Liver (tissue), 9 donors: ENCODE data around the gene GHDC. TPM values are rescaled to one million over a fixed set of nuclear protein-coding genes. Genes with fewer than 3 reads are reported as not detected.

Source experiments
- DNase-seq: peaks from one replicate; pipeline ENCODE4 v3.0.0-alpha.2; 2017; ENCODE audit warnings: low spot score
- H3K27ac ChIP-seq, 2 donors: one replicate each; pipeline ENCODE4 v1.7.0; 2013; ENCODE audit warnings: inconsistent platforms in 2 of 2, low read length in 2 of 2, control low read depth in 1 of 2, low read depth in 1 of 2, mild to moderate bottlenecking in 1 of 2
- H3K27me3 ChIP-seq, 4 donors: one replicate each; pipeline versions ENCODE4 v1.6.1 to v1.7.0; 2013; ENCODE audit warnings: low read length in 3 of 4, inconsistent platforms in 1 of 4, mild to moderate bottlenecking in 1 of 4, moderate library complexity in 1 of 4; ENCODE audit not compliant: control insufficient read depth in 4 of 4, insufficient read depth in 4 of 4
- H3K36me3 ChIP-seq, 4 donors: one replicate each; pipeline versions ENCODE4 v1.6.1 to v1.7.0; 2013; ENCODE audit warnings: low read length in 3 of 4, mild to moderate bottlenecking in 3 of 4, low read depth in 1 of 4, moderate library complexity in 1 of 4; ENCODE audit not compliant: control insufficient read depth in 4 of 4, insufficient read depth in 3 of 4
- H3K4me1 ChIP-seq, 4 donors: one replicate each; pipeline versions ENCODE4 v1.6.1 to v1.7.0; 2013; ENCODE audit warnings: low read length in 3 of 4, mild to moderate bottlenecking in 3 of 4, moderate library complexity in 1 of 4; ENCODE audit not compliant: control insufficient read depth in 4 of 4, insufficient read depth in 4 of 4
- H3K4me3 ChIP-seq, 3 donors: one replicate each; pipeline versions ENCODE4 v1.6.1 to v1.7.0; 2013; ENCODE audit warnings: low read length in 3 of 3, control low read depth in 1 of 3, low read depth in 1 of 3, mild to moderate bottlenecking in 1 of 3
- H3K9ac ChIP-seq, 2 donors: one replicate each; pipeline ENCODE4 v1.7.0; 2013; ENCODE audit warnings: low read length in 2 of 2, mild to moderate bottlenecking in 2 of 2, moderate library complexity in 2 of 2, control low read depth in 1 of 2, low read depth in 1 of 2
- H3K9me3 ChIP-seq, 4 donors: one replicate each; pipeline versions ENCODE4 v1.6.1 to v1.7.0; 2013; ENCODE audit warnings: low read length in 3 of 4; ENCODE audit not compliant: control insufficient read depth in 4 of 4
- ATF3 ChIP-seq: IDR thresholded peaks from 2 replicates; pipeline ENCODE4 v1.6.1; 2016; ENCODE audit warnings: antibody characterized with exemption
- CTCF ChIP-seq: fragments of 150-350 bp; IDR thresholded peaks from 2 replicates; pipeline ENCODE4 v1.5.1; 2017; ENCODE audit warnings: improper control_type of control experiment, low read depth, low read length; ENCODE audit not compliant: missing input control
- EGR1 ChIP-seq, 2 donors: IDR thresholded peaks; 2 replicates each; pipeline ENCODE4 v1.6.1; 2016 to 2018; ENCODE audit warnings: antibody characterized with exemption in 2 of 2, low read depth in 2 of 2
- FOXA2 ChIP-seq: IDR thresholded peaks from 2 replicates; pipeline ENCODE4 v1.6.1; 2016; ENCODE audit warnings: antibody characterized with exemption
- HNF4G ChIP-seq: IDR thresholded peaks from 2 replicates; pipeline ENCODE4 v1.6.1; 2016; ENCODE audit warnings: antibody characterized with exemption
- JUND ChIP-seq, 2 donors: IDR thresholded peaks; 2 replicates each; pipeline ENCODE4 v1.6.1; 2016; ENCODE audit warnings: antibody characterized with exemption in 2 of 2
- MAX ChIP-seq: IDR thresholded peaks from 2 replicates; pipeline ENCODE4 v1.6.1; 2016; ENCODE audit warnings: antibody characterized with exemption
- RAD21 ChIP-seq, 2 donors: IDR thresholded peaks; 2 replicates each; pipeline ENCODE4 v1.6.1; 2016; ENCODE audit warnings: antibody characterized with exemption in 2 of 2, mild to moderate bottlenecking in 2 of 2
- REST ChIP-seq: IDR thresholded peaks from 2 replicates; pipeline ENCODE4 v1.6.1; 2016; ENCODE audit warnings: antibody characterized with exemption, mild to moderate bottlenecking
- RXRA ChIP-seq, 2 donors: IDR thresholded peaks; 2 replicates each; pipeline ENCODE4 v1.6.1; 2017 to 2018; ENCODE audit warnings: antibody characterized with exemption in 2 of 2, mild to moderate bottlenecking in 1 of 2
- TAF1 ChIP-seq: conservative IDR thresholded peaks from 2 replicates; pipeline ENCODE4 v1.6.1; 2016; ENCODE audit warnings: antibody characterized with exemption, mild to moderate bottlenecking
- YY1 ChIP-seq: IDR thresholded peaks from 2 replicates; pipeline ENCODE4 v1.6.1; 2016; ENCODE audit warnings: antibody characterized with exemption, mild to moderate bottlenecking
- ZBTB33 ChIP-seq: IDR thresholded peaks from 2 replicates; pipeline ENCODE4 v1.6.1; 2016; ENCODE audit warnings: antibody characterized with exemption
- WGBS: extraction: QIAGEN DNeasy Blood & Tissue Kit; methylation state at CpG from one replicate; pipeline ENCODE4 v1.1.7; 2013; 5-methylcytosine and 5-hydroxymethylcytosine counted together
- polyA plus RNA-seq, 2 donors: library from polyadenylated mRNA; stranded (reverse) in 1 of 2; unstranded in 1 of 2; fragments of 200-250 nt in 1 of 2; fragments of >200 nt in 1 of 2; fragmentation: Nextera tagmentation in 1 of 2; extraction: Ambion mirVana in 1 of 2; gene quantifications; one replicate each; pipeline versions ENCODE4 v1.2.1 to v1.2.3, GENCODE V29; 2013 to 2015
- total RNA-seq, 2 donors: library from RNA; depleted of rRNA; stranded (reverse); fragments of >200 nt; gene quantifications; one replicate each; pipeline ENCODE4 v1.2.3, GENCODE V29; 2014
- donor health status: healthy.
- donor health status: healthy.
- donor health status: healthy.
- donor health status: healthy.
- donor health status: healthy.

Gene GHDC
- total and polyA plus RNA-seq, 4 donors = 10.0 to 17.6 (median 12.3) TPM

- DNase-seq = no peak
- no peaks in the 10 kb centered on the region for H3K9me3 ChIP-seq
- no peaks in the 10 kb centered on the region for H3K27me3 ChIP-seq
- TF ChIP-seq JUND (IDR thresholded peaks at IDR 0.05) (no peak), RAD21 (IDR thresholded peaks at IDR 0.05) (no peak), EGR1 (IDR thresholded peaks at IDR 0.05; ENCODE audit: low read depth in 2 of 2) (no peak), YY1 (no peak), MAX (no peak), ATF3 (no peak), FOXA2 (no peak), CTCF (no peak), ZBTB33 (no peak), RXRA (IDR thresholded peaks at IDR 0.05) (no peak)
- peaks cover 0 to 6% (median 0%) of the 10 kb centered on the region in 4 donors for H3K36me3 ChIP-seq
- H3K4me1 ChIP-seq = peaks cover 14 to 27% (median 19%) of the 10 kb centered on the region in 4 donors
- 96% methylated on average over 8 of the region's 8 CpGs for WGBS
- no peak overlapping the region for H3K4me3 ChIP-seq
- no peak overlapping the region for H3K9ac ChIP-seq
- H3K27ac ChIP-seq = no peak overlapping the region
Measured at GRCh38 chr17:42197564-42198156, 3.4 kb upstream of the GHDC start.

- Histone ChIP-seq H3K4me3 (peak overlapping the region; percentile 59 to 91 (median 88)), H3K9ac (peak overlapping the region in 1 of 2 donors; percentile 15), H3K27ac (no peak overlapping the region), H3K27me3 (no peaks in the 10 kb centered on the region), H3K36me3 (no peaks in the 10 kb centered on the region), H3K9me3 (no peaks in the 10 kb centered on the region), H3K4me1 (peaks cover 4 to 12% (median 6%) of the 10 kb centered on the region in 4 donors)
- no peak for TF ChIP-seq REST
- TF ChIP-seq TAF1 = no peak
- TF ChIP-seq JUND (IDR thresholded peaks at IDR 0.05) = no peak
- no peak for TF ChIP-seq RAD21 (IDR thresholded peaks at IDR 0.05)
- no peak for TF ChIP-seq FOXA2
- TF ChIP-seq RXRA (IDR thresholded peaks at IDR 0.05) = no peak
- no peak for TF ChIP-seq HNF4G
- WGBS = 81% methylated on average over 12 of the region's 12 CpGs
- DNase-seq = no peak
Measured at GRCh38 chr17:42193216-42193968, 902 bp downstream of the GHDC start.
